NB4 (cell line): Measurements from ENCODE around the gene NGFR.

Experiments used
- POLR2A ChIP-seq: IDR thresholded peaks from 2 replicates; pipeline ENCODE4 v1.6.1; 2011; ENCODE audit warnings: mild to moderate bottlenecking; ENCODE audit not compliant: insufficient read length; ENCODE audit errors: extremely low read depth
- TF ChIP-seq, protein P1 (sequence below): IDR thresholded peaks from one replicate; pipeline ENCODE4 v1.5.1; 2012; ENCODE audit warnings: low read depth, low read length

DNA sequence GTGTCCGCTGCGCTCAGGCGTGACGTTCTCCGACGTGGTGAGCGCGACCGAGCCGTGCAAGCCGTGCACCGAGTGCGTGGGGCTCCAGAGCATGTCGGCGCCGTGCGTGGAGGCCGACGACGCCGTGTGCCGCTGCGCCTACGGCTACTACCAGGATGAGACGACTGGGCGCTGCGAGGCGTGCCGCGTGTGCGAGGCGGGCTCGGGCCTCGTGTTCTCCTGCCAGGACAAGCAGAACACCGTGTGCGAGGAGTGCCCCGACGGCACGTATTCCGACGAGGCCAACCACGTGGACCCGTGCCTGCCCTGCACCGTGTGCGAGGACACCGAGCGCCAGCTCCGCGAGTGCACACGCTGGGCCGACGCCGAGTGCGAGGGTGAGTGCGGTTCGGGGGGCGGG is 11.2 kb downstream of the NGFR start:
- TF ChIP-seq, protein P1, sequence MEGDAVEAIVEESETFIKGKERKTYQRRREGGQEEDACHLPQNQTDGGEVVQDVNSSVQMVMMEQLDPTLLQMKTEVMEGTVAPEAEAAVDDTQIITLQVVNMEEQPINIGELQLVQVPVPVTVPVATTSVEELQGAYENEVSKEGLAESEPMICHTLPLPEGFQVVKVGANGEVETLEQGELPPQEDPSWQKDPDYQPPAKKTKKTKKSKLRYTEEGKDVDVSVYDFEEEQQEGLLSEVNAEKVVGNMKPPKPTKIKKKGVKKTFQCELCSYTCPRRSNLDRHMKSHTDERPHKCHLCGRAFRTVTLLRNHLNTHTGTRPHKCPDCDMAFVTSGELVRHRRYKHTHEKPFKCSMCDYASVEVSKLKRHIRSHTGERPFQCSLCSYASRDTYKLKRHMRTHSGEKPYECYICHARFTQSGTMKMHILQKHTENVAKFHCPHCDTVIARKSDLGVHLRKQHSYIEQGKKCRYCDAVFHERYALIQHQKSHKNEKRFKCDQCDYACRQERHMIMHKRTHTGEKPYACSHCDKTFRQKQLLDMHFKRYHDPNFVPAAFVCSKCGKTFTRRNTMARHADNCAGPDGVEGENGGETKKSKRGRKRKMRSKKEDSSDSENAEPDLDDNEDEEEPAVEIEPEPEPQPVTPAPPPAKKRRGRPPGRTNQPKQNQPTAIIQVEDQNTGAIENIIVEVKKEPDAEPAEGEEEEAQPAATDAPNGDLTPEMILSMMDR, result no peak
- TF ChIP-seq POLR2A, result no peak
